ENCODE measurements around the gene RAD23A. TPM values are rescaled to one million over a fixed set of nuclear protein-coding genes. Genes with fewer than 3 reads are reported as not detected.

RAD23A gene
- total RNA-seq, 1 experiment from 2014 or later = 123 TPM

DNA sequence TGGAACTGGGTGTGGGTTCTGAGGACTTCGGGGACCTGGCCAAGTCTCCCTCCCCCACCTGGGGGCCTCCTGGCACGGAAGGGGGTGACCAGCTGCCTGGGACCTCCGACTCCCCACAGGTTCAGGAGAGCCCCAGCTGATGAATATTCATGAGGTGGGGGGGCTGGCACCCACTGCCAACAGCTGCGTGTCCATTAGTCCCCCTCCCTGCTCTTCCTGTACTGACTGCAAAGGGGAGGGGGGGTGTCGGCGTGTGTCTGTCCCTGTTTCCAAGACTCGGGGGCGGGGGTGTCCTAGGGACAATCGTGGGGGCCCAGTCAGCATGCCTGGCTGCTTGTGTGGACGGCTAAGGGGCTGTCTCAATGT lies 39.0 kb downstream of the RAD23A start:
- no peak for DNase-seq (ENCODE audit: low read depth)

DNA sequence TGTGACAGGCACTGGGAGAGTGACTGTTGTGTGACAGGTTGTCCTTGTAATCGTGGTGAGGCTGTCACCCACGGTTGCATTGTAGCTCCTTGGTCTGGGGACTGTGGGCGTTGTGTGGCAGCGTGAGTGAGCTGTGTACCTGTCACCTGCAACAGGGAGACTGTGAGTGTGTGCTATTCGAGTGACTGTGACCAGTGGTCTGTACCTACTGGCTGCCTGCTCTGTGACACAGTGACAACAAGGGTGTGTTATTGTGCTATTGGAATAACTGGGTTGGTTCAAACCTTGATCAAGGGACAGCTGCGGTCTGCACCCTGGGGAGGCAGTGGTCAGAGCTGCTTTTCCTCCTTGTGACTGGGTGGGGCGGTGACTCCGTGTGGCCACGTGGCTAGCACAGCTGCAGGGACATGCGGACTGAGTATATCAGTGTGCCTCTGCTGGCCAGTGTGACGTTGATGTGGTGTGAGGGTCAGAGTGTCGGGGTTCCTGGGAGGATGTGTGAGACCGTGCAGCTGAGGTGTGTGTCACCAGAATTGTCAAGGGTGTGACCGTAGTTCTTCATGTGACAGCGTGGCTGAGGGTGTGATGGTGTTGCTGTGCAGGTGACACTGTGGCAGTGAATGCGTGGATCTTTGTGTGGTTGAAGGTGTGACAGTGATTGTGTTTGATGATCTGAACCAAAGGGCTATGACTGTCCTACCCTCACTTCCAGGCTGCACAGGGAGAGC lies 39.6 kb downstream of the RAD23A start:
- DNase-seq (ENCODE audit: low read depth) = peak; percentile 88

DNA sequence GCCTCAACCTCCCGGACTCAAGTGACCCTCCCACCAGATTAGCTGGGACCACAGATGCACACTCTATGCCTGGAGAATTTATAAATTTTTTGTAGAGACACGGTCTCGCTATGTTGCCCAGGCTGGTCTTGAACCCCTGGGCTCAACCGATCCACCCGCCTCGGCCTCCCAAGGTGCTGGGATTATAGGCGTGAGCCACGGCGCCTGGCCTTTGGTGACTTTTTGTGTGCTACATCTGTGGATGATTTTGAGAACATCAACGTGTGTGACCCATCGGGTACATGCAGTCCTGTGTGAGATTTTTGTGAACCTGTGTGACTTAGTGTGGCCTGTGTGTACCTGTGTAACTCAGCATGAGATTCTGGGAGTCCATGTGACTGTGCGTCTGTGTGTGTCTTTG lies 41.1 kb downstream of the RAD23A start:
- DNase-seq (ENCODE audit: low read depth) = no peak

DNA sequence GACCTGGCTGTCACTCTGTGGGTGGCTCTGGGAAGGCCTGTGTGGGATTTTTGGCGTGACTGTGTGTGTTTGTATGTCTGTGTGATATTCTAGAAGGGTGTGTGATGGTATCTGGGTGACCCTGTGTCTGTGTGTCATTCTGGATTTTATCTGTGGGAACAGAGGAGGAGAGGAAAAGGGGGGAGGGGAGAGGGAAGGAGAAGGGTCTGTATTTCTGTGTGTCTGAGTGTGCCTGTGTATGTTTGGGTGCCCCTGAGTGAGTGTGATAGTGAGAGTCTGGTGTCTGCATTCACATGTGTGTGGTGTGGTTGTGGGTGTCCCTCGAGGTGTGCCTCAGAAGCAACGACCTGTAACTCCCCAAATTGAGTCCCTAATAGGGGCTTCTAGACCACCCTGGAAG lies 41.5 kb downstream of the RAD23A start:
- no peak for DNase-seq (ENCODE audit: low read depth)

DNA sequence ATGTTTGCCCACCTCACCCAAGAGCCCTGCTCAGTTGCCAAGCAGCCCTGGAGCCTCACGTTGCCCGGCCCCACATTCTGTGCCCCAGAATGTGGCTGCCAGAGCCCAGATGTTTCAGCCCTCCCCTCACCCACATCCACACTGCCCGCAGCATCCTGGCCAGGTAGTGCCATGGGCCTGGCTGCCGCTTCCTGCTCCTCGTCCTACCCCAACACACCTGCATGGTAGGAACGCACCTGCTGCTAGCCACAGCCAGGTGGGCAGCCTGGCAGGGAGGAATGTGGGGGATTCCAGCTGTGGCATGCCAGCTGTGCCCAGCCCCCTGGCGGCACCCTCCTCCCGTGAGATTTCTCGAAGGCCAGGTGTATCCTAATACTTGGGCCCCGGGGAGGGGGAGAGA lies 42.1 kb downstream of the RAD23A start:
- DNase-seq (ENCODE audit: low read depth) = no peak

DNA sequence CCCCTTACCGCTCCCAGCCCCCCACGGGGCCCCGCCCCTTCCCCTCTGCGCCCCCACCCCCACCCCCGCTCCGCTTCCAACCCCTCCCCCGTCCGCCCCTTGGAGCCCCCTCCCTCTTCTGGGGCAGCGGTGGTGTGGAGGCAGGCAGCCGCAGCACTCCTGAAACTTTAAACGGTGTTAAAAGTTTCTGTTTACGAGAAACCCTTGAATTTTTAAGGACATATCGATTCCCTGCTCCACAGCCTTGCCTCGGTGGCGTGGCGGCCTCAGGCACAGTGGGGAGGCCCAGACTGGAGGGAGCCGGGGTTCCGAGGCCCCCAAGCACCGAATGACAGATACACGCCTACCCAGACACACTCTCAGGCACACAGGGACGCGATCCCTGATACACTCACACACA lies 44.8 kb downstream of the RAD23A start:
- DNase-seq (ENCODE audit: low read depth) = no peak

DNA sequence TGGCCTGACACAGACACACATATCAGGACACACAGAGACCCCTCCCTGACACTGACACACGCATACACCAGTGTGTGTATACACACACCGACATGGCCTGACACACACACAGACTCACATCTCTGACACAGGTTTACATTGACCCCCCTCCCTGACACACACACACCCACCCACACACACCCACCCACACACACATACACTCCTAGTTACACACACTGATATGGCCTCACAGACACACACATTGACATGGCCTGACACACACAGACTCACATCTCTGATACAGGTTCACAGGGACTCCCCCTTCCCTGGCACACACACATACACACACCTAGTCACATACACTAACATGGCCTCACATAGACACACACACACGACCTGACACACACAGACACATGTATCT lies 45.2 kb downstream of the RAD23A start:
- DNase-seq (ENCODE audit: low read depth) = no peak

DNA sequence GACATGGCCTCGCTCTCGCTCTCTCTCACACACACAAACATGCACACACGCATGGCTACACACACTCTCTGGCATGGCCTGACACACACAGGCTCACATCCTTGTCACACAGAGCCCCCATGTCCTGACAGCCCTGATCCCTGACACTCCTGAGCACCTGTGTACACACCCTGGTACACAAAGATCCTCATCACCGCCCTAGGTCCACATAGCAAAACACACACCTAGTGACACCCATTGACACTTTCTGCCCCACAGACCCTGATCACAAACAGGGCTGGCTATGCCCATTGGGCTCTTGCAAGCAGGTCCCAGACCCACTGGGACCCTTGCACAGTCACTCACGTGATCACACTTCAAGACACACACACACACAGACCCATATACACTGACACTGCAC lies 45.6 kb downstream of the RAD23A start:
- no peak for DNase-seq (ENCODE audit: low read depth)

DNA sequence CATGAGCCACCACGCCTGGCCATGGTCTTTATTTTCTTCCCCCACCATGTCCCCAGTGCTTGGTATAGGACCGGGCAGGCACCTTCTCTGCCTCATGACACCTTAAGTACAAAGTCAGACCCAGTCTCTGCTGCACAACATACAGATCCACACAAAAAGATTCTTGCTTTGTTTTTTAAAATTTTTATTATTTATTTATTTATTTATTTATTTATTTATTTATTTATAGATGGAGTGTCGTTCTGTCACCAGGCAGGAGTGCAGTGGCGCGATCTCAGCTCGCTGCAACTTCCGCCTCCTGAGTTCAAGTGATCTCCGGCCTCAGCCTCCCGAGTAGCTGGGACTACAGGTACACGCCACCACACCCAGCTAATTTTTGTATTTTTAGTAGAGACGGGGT lies 47.1 kb downstream of the RAD23A start:
- no peak for DNase-seq (ENCODE audit: low read depth)

DNA sequence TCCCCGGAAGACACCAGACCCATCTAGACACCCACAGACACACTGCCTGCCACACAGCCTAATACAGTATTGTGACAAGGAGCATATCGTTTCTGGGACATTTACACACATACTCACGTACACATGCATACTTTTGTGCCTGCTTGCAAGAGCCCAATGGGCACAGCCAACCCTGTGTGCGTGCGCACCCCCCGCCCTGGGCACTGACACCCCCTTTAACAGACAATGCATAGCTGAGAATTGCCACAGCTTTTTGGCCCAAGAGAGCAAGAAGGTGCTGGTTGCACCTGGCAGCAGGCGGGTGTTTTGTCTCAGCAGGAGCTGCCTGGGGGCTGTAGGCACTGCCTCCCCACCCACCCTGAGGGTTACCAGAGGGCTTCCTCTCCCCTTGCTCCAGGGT lies 47.9 kb downstream of the RAD23A start:
- DNase-seq (ENCODE audit: low read depth) = no peak

DNA sequence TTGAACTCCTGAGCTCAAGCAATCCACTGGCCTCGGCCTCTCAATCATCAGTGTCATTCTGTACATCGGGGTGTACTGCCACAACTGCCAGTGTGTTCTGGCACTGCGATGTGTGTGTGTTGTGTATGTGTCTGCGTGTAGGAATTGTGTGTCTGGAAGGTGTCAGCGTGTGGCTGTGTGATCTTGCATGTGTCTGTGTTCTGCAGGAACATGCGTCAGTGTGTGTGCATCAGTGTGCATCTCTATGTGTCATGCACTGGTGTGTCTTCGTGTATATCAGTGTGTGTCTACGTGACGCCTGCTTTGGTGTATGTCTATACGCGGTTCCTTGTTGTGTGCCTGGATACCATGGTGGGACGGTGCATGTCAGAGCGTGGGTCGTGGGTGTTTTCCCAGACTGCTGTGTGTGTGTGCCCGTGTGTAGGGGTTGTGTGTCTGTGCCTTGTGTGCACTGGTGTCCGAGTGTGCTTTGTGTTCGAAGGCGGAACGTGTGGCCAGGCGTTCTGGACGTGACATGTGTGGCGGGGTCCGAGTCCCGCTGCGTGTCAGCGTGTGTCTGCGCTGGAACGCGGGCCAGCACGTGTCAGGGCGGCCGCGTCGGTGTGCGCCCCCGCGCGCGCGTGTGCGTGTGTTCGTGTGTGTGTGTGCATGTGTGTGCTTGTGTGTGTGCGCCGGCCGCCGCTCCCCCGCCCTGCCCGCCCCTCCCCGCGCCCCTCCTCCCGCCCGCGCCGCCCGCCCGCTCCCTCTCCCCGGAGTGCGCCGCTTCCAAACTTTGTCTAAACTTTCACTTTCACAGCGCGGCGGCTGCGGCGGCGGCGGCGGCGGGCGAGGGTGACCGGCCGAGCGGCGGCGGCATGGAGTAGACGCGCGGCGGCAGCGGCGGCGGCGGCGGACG lies 49.3 kb downstream of the RAD23A start, which contains the start of gene NFIX:
Gene NFIX, plus strand, starts transcription at position 775 of the 895 bp plus-strand sequence. CDS start 363 bp downstream, outside the sequence.
- DNase-seq (ENCODE audit: low read depth) = peak; percentile 69

DNA sequence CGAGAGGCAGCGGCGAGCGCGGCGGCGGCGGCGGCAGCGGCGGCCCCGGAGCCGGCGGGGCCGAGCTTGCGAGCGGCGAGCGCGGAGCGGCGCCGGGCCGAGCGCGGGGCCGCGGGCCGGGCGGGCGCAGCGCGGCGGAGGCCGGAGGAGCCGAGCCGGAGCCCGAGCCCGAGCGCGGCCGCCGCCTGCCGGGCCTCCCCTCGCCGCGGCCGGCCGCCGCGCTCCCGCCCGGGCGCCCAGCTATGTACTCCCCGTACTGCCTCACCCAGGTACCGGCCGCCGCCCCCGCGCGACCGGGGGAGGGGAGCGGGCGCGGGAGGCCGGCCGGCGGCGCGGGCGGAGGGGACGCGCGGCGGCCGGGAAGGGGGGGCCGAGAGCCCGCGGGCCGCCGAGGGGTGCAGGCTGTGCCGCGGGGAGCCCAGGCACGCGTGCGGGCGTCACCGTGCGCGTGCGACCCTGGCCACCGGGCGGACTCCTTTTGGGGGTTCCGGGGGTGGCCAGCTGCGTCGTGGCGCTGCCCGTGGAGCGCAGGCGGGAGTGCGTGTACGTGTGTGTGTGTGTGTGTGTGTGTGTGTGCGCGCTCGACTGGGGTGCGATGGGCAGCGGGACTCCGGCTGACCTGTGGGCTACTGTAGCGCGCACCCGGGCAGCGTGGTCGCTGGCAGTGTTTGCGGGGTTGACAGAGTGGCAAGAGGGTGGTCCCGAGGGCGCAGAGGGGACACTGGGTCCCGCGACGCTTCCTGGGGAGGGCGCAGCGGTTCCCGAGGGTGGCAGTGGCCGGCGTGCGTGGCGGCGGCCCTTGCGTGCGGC lies 50.1 kb downstream of the RAD23A start:
- DNase-seq (ENCODE audit: low read depth) = peak; percentile 54

DNA sequence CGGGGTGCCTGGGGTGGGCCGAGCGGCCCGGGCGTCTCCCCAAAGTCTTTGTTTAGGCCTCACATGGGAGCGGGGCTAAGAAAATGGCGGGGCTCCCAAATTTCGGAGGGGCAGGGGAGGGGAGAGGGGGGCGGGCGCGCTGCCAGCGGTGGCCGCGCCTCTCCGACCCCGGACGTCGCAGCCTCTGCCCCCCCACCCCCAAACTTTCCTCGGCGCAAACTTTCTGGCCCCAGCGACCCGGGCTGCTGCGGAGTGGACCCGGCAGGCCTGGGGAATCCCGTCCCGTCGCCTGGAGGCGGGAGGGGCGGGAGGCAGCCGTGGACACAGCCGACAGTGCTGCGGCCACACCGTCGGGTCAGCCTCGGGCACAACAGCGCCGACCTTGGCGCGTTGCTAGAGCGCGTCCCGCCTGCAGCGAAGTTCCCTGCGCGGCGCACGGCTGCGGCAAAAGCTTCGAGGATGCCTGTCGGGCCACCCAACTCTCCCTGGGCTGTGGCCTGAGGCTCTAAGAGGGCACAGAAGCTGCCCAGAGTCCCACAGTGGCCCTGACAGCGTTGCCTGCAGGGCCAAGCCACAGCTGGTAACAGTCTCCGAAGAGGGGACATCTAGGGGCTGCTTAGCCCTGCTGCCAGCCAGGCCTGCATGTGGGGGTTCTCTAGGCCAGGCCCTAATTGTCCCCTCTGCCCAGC lies 50.9 kb downstream of the RAD23A start:
- peak; percentile 65 for DNase-seq (ENCODE audit: low read depth)

DNA sequence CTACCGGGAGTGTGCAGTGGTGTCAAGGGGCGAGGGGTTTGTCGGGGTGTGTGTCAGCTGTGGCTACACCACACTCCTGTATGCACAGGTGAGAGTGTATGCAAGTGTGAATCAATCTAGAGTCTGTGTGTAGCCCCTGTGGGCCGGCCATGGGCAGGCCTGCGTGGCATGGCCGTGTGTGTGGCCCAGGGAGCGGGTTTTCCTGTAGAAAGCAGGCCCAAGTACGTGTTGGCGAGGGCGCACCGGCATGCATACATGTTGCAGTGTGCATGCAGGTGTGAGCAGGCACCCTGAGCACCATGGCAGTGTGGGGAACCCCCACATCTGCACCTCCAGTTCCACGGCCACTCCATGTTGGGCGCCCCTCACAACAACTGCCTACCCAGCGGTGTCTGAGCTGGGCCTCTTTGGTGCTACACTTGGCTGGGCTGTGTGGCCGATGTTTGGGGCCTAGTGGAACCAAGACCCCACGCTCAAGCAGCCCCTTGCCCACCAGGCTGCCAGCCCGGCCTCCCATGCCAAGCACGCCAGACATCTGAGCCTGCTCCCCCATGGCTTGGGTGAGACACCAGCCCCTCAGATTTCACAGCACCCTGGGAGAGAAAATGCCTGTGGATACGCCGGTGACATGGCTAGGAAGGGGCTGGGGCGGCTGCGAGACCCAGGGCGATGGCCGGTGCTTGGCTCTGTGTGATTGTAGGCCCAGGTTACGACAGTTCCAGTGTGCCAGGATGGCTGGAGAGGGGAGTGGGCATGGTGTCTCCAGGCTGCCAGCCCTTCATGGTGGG lies 51.7 kb downstream of the RAD23A start:
- DNase-seq (ENCODE audit: low read depth) = no peak

DNA sequence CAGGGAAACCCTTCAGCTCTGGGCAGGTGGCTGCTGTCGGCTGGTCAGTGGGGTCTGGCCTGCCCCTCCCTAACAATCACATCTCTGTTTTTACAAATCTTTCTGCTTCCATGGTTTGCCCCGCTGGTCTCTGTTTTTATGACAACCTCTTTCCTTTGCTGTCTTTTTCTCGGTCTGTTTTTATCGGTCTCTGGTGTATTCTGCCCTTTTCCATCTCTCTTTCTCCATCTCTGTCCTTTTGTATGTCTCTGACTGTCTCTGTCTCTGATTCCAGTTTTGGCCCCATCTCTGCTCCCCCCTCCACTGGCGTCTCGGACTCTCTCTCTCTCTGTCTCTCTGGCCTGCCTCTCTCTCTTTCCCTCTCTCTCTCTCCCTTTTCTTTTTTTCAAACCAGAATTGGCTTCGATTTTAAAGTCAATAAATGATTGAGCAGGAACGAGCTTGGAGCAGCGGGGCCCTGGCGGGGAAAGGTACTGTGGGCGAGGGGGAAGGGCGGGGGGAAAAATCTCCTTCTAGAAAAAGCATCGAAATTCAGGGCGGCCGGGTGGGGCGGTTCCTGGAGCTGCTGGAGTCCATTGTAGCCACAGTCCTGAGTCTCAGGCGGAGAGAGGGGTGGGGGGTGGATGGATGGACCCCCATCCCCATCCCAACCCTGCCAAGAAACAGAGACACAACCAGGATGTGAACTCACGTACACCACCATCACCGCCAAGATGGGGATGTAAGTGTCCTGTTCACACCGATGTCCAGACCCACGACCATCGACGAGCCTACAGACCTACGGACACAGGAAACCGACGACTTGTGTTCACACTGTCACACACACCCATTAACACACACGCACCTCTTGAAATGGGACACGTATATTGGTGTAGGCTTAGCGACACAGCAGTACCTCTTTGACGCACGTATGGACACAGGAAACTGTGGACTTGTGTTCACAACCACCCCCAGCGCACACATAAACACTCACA lies 52.6 kb downstream of the RAD23A start:
- no peak for DNase-seq (ENCODE audit: low read depth)

DNA sequence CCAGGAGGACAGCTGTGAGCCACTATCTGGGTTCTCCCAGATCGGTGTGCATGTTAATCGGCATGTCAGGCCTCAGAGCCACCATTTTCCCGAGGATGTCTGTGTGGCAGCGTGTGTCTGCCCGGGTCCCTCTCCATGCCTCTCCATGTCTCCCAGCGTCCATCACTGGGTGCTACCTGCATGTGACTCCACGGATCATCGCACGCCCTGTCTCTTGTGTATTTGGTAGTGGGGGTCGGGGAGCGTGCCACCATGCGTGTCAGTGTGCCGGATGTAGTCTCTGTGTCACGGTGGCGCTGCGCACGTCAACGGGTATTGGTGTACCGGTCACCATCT lies 55.5 kb downstream of the RAD23A start:
- no peak for DNase-seq (ENCODE audit: low read depth)

DNA sequence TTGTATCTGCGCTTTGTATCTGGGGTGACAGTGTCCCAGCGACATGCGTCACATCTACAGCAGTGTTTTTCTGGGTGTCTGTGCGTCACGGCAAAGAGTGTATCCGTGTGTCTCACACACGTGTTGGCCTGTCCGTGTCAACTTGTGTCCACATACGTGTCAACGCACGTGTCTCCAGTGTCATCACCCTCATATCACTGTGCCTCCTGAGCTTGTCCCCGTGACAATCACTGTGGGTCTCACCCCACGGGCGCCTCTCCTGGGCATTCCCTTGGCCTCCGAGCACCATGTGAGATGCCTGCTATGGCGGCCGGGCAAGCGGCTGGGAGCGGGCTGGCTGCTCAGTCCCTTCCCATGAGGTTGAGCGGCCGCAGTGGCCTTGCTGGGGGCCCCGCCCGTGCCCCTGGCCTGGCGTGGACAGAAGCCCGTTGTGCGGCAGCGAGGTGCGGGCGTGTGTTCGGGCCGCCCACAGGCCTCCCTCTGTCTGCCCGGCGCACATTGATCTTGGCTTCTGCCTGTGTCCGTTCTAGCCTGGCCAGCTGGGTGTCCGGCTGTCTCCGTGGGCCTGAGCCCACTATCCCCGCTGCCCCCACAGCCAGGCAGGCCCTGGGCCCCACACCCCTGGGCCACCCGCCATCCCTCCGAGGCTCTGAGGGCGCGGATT lies 56.0 kb downstream of the RAD23A start:
- no peak for DNase-seq (ENCODE audit: low read depth)

DNA sequence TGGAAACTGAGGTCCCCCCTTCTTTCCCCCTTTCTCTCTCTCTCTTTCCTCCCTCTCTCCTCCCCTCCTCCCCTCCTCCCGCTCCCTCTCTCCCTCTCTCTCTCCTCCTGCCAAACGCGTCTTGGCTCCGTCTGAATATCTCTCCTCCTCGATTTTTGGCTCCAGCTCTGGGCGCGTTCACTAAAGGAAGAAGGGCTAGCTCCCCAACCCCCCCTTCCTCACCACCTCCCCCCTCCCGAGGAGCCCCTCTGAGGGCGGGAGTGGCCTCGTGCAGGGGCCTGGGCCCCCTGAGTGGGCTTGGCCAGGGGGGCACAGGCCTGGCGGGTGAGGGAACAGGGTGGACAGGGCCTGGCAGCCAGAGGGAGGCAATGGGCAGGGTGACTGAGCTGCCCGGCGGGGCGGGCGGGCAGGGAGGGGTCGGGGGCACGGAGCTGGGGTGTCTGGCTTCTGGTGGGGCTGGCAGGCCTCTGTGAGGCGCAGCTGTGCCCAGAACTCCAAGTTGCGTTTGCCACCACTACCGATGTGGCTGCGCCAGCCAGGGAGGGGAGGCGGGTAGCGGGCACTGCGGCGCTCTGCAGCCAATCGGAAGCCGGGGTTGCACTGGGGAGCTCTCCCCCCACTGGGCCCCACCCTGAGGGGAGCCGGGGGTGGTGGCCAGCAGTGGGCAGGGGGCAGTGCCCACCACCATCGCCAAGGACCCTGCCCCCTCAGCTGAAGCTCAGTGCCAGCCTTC lies 56.7 kb downstream of the RAD23A start:
- DNase-seq (ENCODE audit: low read depth) = no peak

DNA sequence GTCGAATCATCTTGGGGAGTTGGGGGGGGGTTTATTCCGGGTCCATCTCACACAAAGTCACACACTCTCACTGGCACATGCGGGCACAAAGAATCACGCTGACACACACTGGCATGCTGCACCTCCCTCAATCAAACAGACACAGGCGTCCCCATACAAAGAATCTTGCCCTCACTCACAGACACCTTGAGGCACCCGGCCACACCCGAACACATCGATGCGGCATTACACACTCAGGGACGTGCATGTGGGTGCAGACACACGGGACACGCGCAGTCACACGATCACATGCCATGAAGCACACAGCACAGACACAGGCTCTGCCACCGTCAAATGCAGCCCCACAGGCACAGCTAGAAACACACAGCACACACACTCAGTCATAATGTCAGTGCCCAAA lies 57.4 kb downstream of the RAD23A start:
- DNase-seq (ENCODE audit: low read depth) = no peak
